GM13977 (cell line): Measurements from ENCODE around the gene TRHDE.

ENCODE experiments used
- DNase-seq: peaks from one replicate; pipeline ENCODE4 v3.0.0; 2012; ENCODE audit warnings: low spot score
- CTCF ChIP-seq: IDR thresholded peaks from 2 replicates; pipeline ENCODE4 v1.5.1; 2012; ENCODE audit warnings: mild to moderate bottlenecking, control low read depth; ENCODE audit not compliant: insufficient read depth; ENCODE audit errors: extremely low read depth, missing control alignments
- in situ Hi-C: fragments of 300-500 bp; cut with MboI; formaldehyde crosslinking; loops from one replicate; pipeline ENCODE4 v1.12.0; 2022; ENCODE audit warnings: low sequenced_read_pairs, low pct_unique_long_range_greater_than_20kb, mixed read lengths, inconsistent platforms; ENCODE audit not compliant: unreplicated experiment

Gene TRHDE

GRCh38 chr12:72296389-72296788 is 24.2 kb downstream of the TRHDE start:
- in situ Hi-C loops, result no loop called here
- no peak for DNase-seq
- no peak for TF ChIP-seq CTCF

- in situ Hi-C loops, result no loop called here
- no peak for TF ChIP-seq CTCF
- no peak for DNase-seq
Measured at GRCh38 chr12:72297666-72298065, 25.5 kb downstream of the TRHDE start.

DNA sequence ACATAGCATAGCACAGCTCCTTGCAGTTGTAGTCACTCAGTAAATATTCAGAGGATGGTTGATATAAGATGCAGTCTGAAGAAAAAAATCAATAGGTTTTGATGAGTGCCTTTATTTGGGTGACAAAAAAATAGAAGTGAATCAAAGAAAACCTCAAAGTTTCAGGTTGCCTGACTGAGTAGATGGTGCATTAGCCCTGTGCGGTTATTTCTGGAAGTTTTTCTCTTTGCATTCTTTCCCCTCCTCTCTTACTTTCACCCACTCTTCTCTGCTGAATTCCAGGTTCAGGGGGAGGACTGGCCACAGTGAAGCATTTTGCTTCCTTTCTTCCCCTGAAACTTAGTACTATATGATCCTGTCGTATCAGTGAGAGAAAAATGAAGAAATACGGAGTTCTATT is 28.6 kb downstream of the TRHDE start:
- no peak for TF ChIP-seq CTCF
- DNase-seq, result no peak
- in situ Hi-C loops, result no loop called here

DNA sequence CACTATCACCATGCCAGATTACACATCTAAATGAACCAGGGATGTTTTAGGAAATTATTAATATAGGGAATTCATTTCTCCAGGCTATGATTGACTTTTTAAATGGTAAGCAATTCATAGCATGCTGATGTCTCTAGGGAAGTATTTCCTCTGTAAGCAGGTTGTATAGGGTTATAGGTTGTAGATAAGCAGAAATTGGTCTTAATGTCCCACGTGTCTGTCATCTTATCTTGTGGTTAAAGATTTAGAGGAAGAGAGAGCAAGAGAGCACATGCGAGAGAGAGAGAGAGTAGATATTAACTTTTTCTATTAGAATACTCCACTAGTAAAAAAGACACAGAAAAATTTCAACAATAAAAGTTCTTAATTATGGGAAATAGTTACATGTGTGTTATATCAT is 32.6 kb downstream of the TRHDE start:
- in situ Hi-C loops, result no loop called here
- TF ChIP-seq CTCF, result no peak
- no peak for DNase-seq

DNA sequence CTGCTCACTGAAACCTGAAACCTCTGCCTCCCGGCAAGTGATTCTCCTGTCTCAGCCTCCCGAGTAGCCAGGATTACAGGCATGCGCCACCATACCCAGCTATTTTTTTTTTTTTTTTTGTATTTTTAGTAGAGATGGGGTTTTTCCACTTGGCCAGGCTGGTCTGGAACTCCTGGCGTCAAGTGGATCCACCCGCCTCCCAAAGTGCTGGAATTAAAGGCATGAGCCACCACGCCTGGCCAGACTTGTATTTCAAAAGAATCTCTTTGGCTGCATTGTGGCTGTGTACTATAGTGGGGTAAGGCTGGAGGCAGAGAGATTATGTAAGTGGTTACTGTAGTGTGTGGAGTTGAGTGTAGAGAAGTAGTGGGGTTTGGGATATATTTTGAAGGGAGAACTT is 35.1 kb downstream of the TRHDE start:
- no peak for DNase-seq
- no peak for TF ChIP-seq CTCF
- in situ Hi-C loops, result no loop called here

DNA sequence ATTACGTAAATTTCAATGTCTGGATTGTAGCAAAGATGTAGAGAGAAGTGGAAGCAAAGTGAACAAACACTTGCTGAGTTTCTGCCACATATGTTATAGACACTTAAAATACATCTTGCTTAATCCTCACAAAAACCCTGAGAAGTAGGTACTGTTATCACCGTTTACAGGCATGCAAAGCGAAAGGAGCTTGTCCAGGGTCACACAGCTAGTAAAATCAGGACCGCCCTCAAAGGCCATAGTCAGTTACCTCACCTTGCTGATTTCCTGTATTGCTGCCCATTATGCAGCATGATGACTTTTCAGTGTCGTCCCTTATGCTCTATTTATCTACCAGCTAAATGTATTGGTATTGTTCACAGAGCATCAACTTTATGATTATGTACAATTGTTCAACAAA is 39.8 kb downstream of the TRHDE start:
- in situ Hi-C loops, result no loop called here
- DNase-seq, result no peak
- TF ChIP-seq CTCF, result no peak

GRCh38 chr12:72313806-72314205 is 41.6 kb downstream of the TRHDE start:
- no peak for DNase-seq
- TF ChIP-seq CTCF, result no peak

More at GRCh38 chr12:72313806-72314205, 41.6 kb downstream of the TRHDE start:
- in situ Hi-C loops, result no loop called here
